Adrenal gland (tissue), 5 donors: ENCODE measurements around the gene TPO.

Experiments used
- CTCF ChIP-seq, 6 experiments: fragments of 450-650 bp in 4 of 6; fragments of 200-600 bp in 2 of 6; sonication (generic) in 1 of 6; IDR thresholded peaks; 1 replicate in 5 of 6; 2 replicates in 1 of 6; pipeline versions ENCODE4 v1.5.1 to v1.8.0; 2016 to 2021; ENCODE audit warnings: antibody characterized with exemption in 6 of 6, mild to moderate bottlenecking in 2 of 6, moderate library complexity in 1 of 6
- POLR2A ChIP-seq, 2 donors: fragments of 450-650 bp; IDR thresholded peaks; one replicate each; pipeline ENCODE4 v1.6.1; 2017; ENCODE audit warnings: antibody characterized with exemption in 2 of 2, mild to moderate bottlenecking in 2 of 2, moderate library complexity in 1 of 2
- donor health status: DM: no; HTN: no; CAD: no.

GRCh38 chr2:1505031-1505441 lies 91.8 kb downstream of the TPO start:
- no peak for TF ChIP-seq POLR2A (IDR thresholded peaks at IDR 0.05)
- no peak for TF ChIP-seq CTCF (IDR thresholded peaks at IDR 0.05)
